ENCODE data around the gene FAM72B. TPM values are rescaled to one million over a fixed set of nuclear protein-coding genes. Genes with fewer than 3 reads are reported as not detected.
"Not testable (repeated sequence)": the region's sequence is repeated elsewhere in the genome, so short reads cannot be mapped to it uniquely, and the experiment has no call there.

Gene FAM72B
- 10 to 100 TPM; 26.6 to 36.2 TPM for total RNA-seq

- intact Hi-C loops (cut with micrococcal nuclease); POLR2A ChIA-PET; H3K36me3 Mint-ChIP-seq; H3K4me1 Mint-ChIP-seq (ENCODE audit: low read depth); CTCF ChIA-PET; H3K9me3 Mint-ChIP-seq; H3K27me3 Mint-ChIP-seq: not testable (repeated sequence)
- peak; percentile 95 for DNase-seq
- Mint-ChIP-seq H3K4me3 (peak within 1 kb of the TSS; percentile 86), H3K27ac (peak within 1 kb of the TSS; percentile 87)
Measured at GRCh38 chr1:121184290-121185127, at the start of gene FAM72B, which contains the start of gene SRGAP2C. TSS of gene FAM72B (minus strand) at chr1:121184340. CDS start at chr1:121183489, 851 bp downstream. TSS of gene SRGAP2C (plus strand) at chr1:121184975. CDS start at chr1:121187447, 2,472 bp downstream.

GRCh38 chr1:121232445-121233125, 48.4 kb upstream of the FAM72B start:
- H3K36me3 Mint-ChIP-seq; H3K9me3 Mint-ChIP-seq; H3K4me3 Mint-ChIP-seq; CTCF ChIA-PET; H3K27me3 Mint-ChIP-seq; DNase-seq; H3K4me1 Mint-ChIP-seq (ENCODE audit: low read depth); H3K27ac Mint-ChIP-seq; intact Hi-C loops (cut with micrococcal nuclease); POLR2A ChIA-PET: not testable (repeated sequence)

- CTCF ChIA-PET, DNase-seq, POLR2A ChIA-PET: not testable (repeated sequence)
Measured at GRCh38 chr1:121230636-121231035, 46.5 kb upstream of the FAM72B start.

GRCh38 chr1:121227544-121228330, 43.6 kb upstream of the FAM72B start:
- DNase-seq; intact Hi-C loops (cut with micrococcal nuclease); H3K27ac Mint-ChIP-seq; POLR2A ChIA-PET; H3K36me3 Mint-ChIP-seq; H3K9me3 Mint-ChIP-seq; CTCF ChIA-PET; H3K4me1 Mint-ChIP-seq (ENCODE audit: low read depth); H3K4me3 Mint-ChIP-seq; H3K27me3 Mint-ChIP-seq: not testable (repeated sequence)

More at GRCh38 chr1:121230636-121231035, 46.5 kb upstream of the FAM72B start:
- H3K36me3 Mint-ChIP-seq; H3K27ac Mint-ChIP-seq; H3K27me3 Mint-ChIP-seq; intact Hi-C loops (cut with micrococcal nuclease); H3K4me1 Mint-ChIP-seq (ENCODE audit: low read depth); H3K9me3 Mint-ChIP-seq; H3K4me3 Mint-ChIP-seq: not testable (repeated sequence)

GRCh38 chr1:121226925-121227324, 42.8 kb upstream of the FAM72B start:
- H3K27me3 Mint-ChIP-seq; H3K4me1 Mint-ChIP-seq (ENCODE audit: low read depth); POLR2A ChIA-PET; DNase-seq; intact Hi-C loops (cut with micrococcal nuclease); CTCF ChIA-PET; H3K27ac Mint-ChIP-seq; H3K9me3 Mint-ChIP-seq; H3K4me3 Mint-ChIP-seq; H3K36me3 Mint-ChIP-seq: not testable (repeated sequence)

GRCh38 chr1:121226295-121226904, 42.3 kb upstream of the FAM72B start:
- POLR2A ChIA-PET; intact Hi-C loops (cut with micrococcal nuclease); H3K4me1 Mint-ChIP-seq (ENCODE audit: low read depth); H3K27me3 Mint-ChIP-seq; H3K27ac Mint-ChIP-seq; DNase-seq; H3K4me3 Mint-ChIP-seq; CTCF ChIA-PET; H3K36me3 Mint-ChIP-seq; H3K9me3 Mint-ChIP-seq: not testable (repeated sequence)

GRCh38 chr1:121224714-121225113, 40.6 kb upstream of the FAM72B start:
- H3K4me3 Mint-ChIP-seq; H3K9me3 Mint-ChIP-seq; POLR2A ChIA-PET; H3K36me3 Mint-ChIP-seq; H3K27me3 Mint-ChIP-seq; DNase-seq; H3K4me1 Mint-ChIP-seq (ENCODE audit: low read depth); H3K27ac Mint-ChIP-seq; CTCF ChIA-PET; intact Hi-C loops (cut with micrococcal nuclease): not testable (repeated sequence)

GRCh38 chr1:121221770-121222169, 37.6 kb upstream of the FAM72B start:
- H3K36me3 Mint-ChIP-seq; intact Hi-C loops (cut with micrococcal nuclease); CTCF ChIA-PET; H3K9me3 Mint-ChIP-seq; POLR2A ChIA-PET; DNase-seq; H3K4me3 Mint-ChIP-seq; H3K4me1 Mint-ChIP-seq (ENCODE audit: low read depth); H3K27me3 Mint-ChIP-seq; H3K27ac Mint-ChIP-seq: not testable (repeated sequence)

- CTCF ChIA-PET; H3K36me3 Mint-ChIP-seq; H3K4me1 Mint-ChIP-seq (ENCODE audit: low read depth); intact Hi-C loops (cut with micrococcal nuclease); POLR2A ChIA-PET; H3K27me3 Mint-ChIP-seq; DNase-seq; H3K9me3 Mint-ChIP-seq; H3K4me3 Mint-ChIP-seq; H3K27ac Mint-ChIP-seq: not testable (repeated sequence)
Measured at GRCh38 chr1:121216676-121217075, 32.5 kb upstream of the FAM72B start.

- H3K4me3 Mint-ChIP-seq; intact Hi-C loops (cut with micrococcal nuclease); H3K36me3 Mint-ChIP-seq; CTCF ChIA-PET; DNase-seq; H3K27me3 Mint-ChIP-seq; H3K9me3 Mint-ChIP-seq; H3K4me1 Mint-ChIP-seq (ENCODE audit: low read depth); H3K27ac Mint-ChIP-seq; POLR2A ChIA-PET: not testable (repeated sequence)
Measured at GRCh38 chr1:121215699-121216417, 31.7 kb upstream of the FAM72B start.

- POLR2A ChIA-PET; H3K27ac Mint-ChIP-seq; CTCF ChIA-PET; H3K9me3 Mint-ChIP-seq; DNase-seq; H3K36me3 Mint-ChIP-seq; H3K4me3 Mint-ChIP-seq; H3K4me1 Mint-ChIP-seq (ENCODE audit: low read depth); H3K27me3 Mint-ChIP-seq; intact Hi-C loops (cut with micrococcal nuclease): not testable (repeated sequence)
Measured at GRCh38 chr1:121214544-121215156, 30.5 kb upstream of the FAM72B start.
